SK-N-SH (cell line): Measurements from ENCODE around the gene PEX12. TPM values are rescaled to one million over a fixed set of nuclear protein-coding genes. Genes with fewer than 3 reads are reported as not detected.
"Not testable (repeated sequence)": the region's sequence is repeated elsewhere in the genome, so short reads cannot be mapped to it uniquely, and the experiment has no call there.

ENCODE experiments used
- CTCF ChIA-PET: fragments of 300-600, 350-600 bp; formaldehyde crosslinking; extraction: SDS; loops from one replicate; lab custom pipeline; 2021; lab: Yijun Ruan, JAX
- POLR2A ChIA-PET: fragments of 350-600 bp; sonication (Branson Sonifier 250); formaldehyde crosslinking; extraction: SDS; loops from one replicate; lab custom pipeline; 2020; ENCODE audit warnings: antibody characterized with exemption, inconsistent platforms; lab: Yijun Ruan, JAX
- DNase-seq: peaks from one replicate; pipeline ENCODE4 v3.0.0; 2012
- H2AFZ ChIP-seq: fragments of 200-600 bp; sonication (generic); 2 replicates; pipeline ENCODE4 v1.8.1; 2016; ENCODE audit warnings: antibody characterized with exemption, mild to moderate bottlenecking, low read depth
- H3F3A ChIP-seq: fragments of 200-600 bp; sonication (generic); replicated peaks from 2 replicates; pipeline ENCODE3; 2016; ENCODE audit warnings: antibody characterized with exemption, mild to moderate bottlenecking; ENCODE audit not compliant: insufficient read depth
- H3K27ac ChIP-seq, 2 experiments: fragments of 200-500 bp in 1 of 2; fragments of 200-600 bp in 1 of 2; sonication (Bioruptor generic) in 1 of 2; sonication (generic), shearing (Covaris generic) in 1 of 2; 2 replicates each; pipeline versions ENCODE4 v1.5.1 to v1.6.1; 2014 to 2016; ENCODE audit warnings: low read depth in 2 of 2, inconsistent platforms in 1 of 2, low read length in 1 of 2, mild to moderate bottlenecking in 1 of 2, mixed read lengths in 1 of 2
- H3K27me3 ChIP-seq: fragments of 200-600 bp; sonication (generic), shearing (Covaris generic); 2 replicates; pipeline ENCODE4 v1.6.1; 2016; ENCODE audit warnings: mixed run types; ENCODE audit not compliant: insufficient read depth
- H3K36me3 ChIP-seq, 2 experiments: fragments of 200-500 bp in 1 of 2; fragments of 200-600 bp in 1 of 2; sonication (Bioruptor generic) in 1 of 2; sonication (generic) in 1 of 2; replicated peaks in 1 of 2; 2 replicates each; pipeline versions ENCODE3 to v1.5.1; 2014 to 2016; ENCODE audit warnings: low read length in 1 of 2, mild to moderate bottlenecking in 1 of 2; ENCODE audit not compliant: insufficient read depth in 2 of 2, control insufficient read depth in 1 of 2
- H3K4me1 ChIP-seq, 2 experiments: fragments of 200-500 bp in 1 of 2; fragments of 200-600 bp in 1 of 2; sonication (Bioruptor generic) in 1 of 2; sonication (generic), shearing (Covaris generic) in 1 of 2; 2 replicates each; pipeline versions ENCODE4 v1.5.1 to v1.6.1; 2014 to 2016; ENCODE audit warnings: low read depth in 1 of 2, low read length in 1 of 2, mixed run types in 1 of 2; ENCODE audit not compliant: insufficient read depth in 2 of 2, control insufficient read depth in 1 of 2
- H3K4me2 ChIP-seq: fragments of 200-600 bp; sonication (generic), shearing (Covaris generic); 2 replicates; pipeline ENCODE4 v1.6.1; 2017; ENCODE audit warnings: mixed run types
- H3K4me3 ChIP-seq, 2 experiments: fragments of 200-500 bp in 1 of 2; fragments of 200-600 bp in 1 of 2; sonication (Bioruptor generic) in 1 of 2; sonication (generic), shearing (Covaris generic) in 1 of 2; 2 replicates each; pipeline versions ENCODE4 v1.5.1 to v1.8.1; 2014 to 2016; ENCODE audit warnings: low read depth in 2 of 2, inconsistent platforms in 1 of 2, low read length in 1 of 2, mild to moderate bottlenecking in 1 of 2, mixed read lengths in 1 of 2, moderate library complexity in 1 of 2
- H3K79me2 ChIP-seq: fragments of 200-600 bp; sonication (generic); 2 replicates; pipeline ENCODE4 v1.8.1; 2017; ENCODE audit warnings: mild to moderate bottlenecking; ENCODE audit not compliant: insufficient read depth
- H3K9ac ChIP-seq: fragments of 200-600 bp; sonication (generic); 2 replicates; pipeline ENCODE4 v1.6.1; 2017; ENCODE audit warnings: mixed run types
- H3K9me2 ChIP-seq: fragments of 200-600 bp; sonication (generic); 2 replicates; pipeline ENCODE4 v1.6.1; 2017; ENCODE audit warnings: mixed run types
- H3K9me3 ChIP-seq: fragments of 200-600 bp; sonication (generic); 2 replicates; pipeline ENCODE4 v1.6.1; 2017; ENCODE audit warnings: mixed run types, mild to moderate bottlenecking, moderate library complexity
- H4K20me1 ChIP-seq: fragments of 200-600 bp; sonication (generic); 2 replicates; pipeline ENCODE4 v1.6.1; 2017; ENCODE audit warnings: mild to moderate bottlenecking, mixed run types; ENCODE audit not compliant: insufficient read depth
- ELF1 ChIP-seq: IDR thresholded peaks from 2 replicates; pipeline ENCODE4 v1.4.0; 2012
- EP300 ChIP-seq, 2 experiments: IDR thresholded peaks; 2 replicates each; pipeline versions ENCODE4 v1.4.0 to v1.6.1; 2012; ENCODE audit warnings: borderline replicate concordance in 1 of 2, low read depth in 1 of 2, low read length in 1 of 2
- FOXM1 ChIP-seq: IDR thresholded peaks from 2 replicates; pipeline ENCODE4 v1.4.0; 2012; ENCODE audit warnings: low read depth, mild to moderate bottlenecking
- GABPA ChIP-seq: IDR thresholded peaks from 2 replicates; pipeline ENCODE4 v1.4.0; 2012; ENCODE audit warnings: low read depth, mild to moderate bottlenecking
- POLR2AphosphoS5 ChIP-seq: IDR thresholded peaks from 2 replicates; pipeline ENCODE4 v1.6.1; 2012; ENCODE audit warnings: low read depth, low read length
- RAD21 ChIP-seq: IDR thresholded peaks from 2 replicates; pipeline ENCODE4 v1.6.1; 2012; ENCODE audit warnings: mild to moderate bottlenecking, low read length
- RCOR1 ChIP-seq: fragments of 150-350 bp; IDR thresholded peaks from 2 replicates; pipeline ENCODE4 v1.6.1; 2017; ENCODE audit warnings: antibody characterized with exemption, low read length
- RXRA ChIP-seq: IDR thresholded peaks from 2 replicates; pipeline ENCODE4 v1.4.0; 2012; ENCODE audit warnings: low read depth, mild to moderate bottlenecking, borderline replicate concordance
- SIN3A ChIP-seq: IDR thresholded peaks from 2 replicates; pipeline ENCODE4 v1.6.1; 2012; ENCODE audit warnings: low read depth, mild to moderate bottlenecking, low read length, moderate library complexity, borderline replicate concordance
- TAF1 ChIP-seq: IDR thresholded peaks from 2 replicates; pipeline ENCODE4 v1.6.1; 2012; ENCODE audit warnings: low read depth, mild to moderate bottlenecking, low read length, moderate library complexity, borderline replicate concordance
- TEAD4 ChIP-seq: IDR thresholded peaks from 2 replicates; pipeline ENCODE4 v1.4.0; 2012; ENCODE audit warnings: mild to moderate bottlenecking, borderline replicate concordance; ENCODE audit not compliant: insufficient read depth
- WGBS: methylation state at CpG from one replicate; pipeline ENCODE4 v1.1.6; 2017; ENCODE audit warnings: low lambda C conversion rate; 5-methylcytosine and 5-hydroxymethylcytosine counted together
- polyA plus RNA-seq, 3 experiments: library from polyadenylated mRNA; depleted of rRNA; stranded (reverse); fragments of >200 nt; gene quantifications; 2 replicates each; pipeline ENCODE4 v1.2.3, GENCODE V29; 2012
- TF ChIP-seq, protein P1 (sequence below): IDR thresholded peaks from 2 replicates; pipeline ENCODE4 v1.6.1; 2012; ENCODE audit warnings: mild to moderate bottlenecking, low read depth, low read length, moderate library complexity
- TF ChIP-seq, protein P2 (sequence below): fragments of 150-350 bp; IDR thresholded peaks from 2 replicates; pipeline ENCODE4 v1.6.1; 2016; ENCODE audit warnings: mild to moderate bottlenecking, low read depth, low read length
- TF ChIP-seq, protein P3 (sequence below): IDR thresholded peaks from 2 replicates; pipeline ENCODE4 v1.4.0; 2012; ENCODE audit warnings: low read depth
- TF ChIP-seq, protein P4 (sequence below): fragments of 200-600 bp; sonication (generic); IDR thresholded peaks from 2 replicates; pipeline ENCODE4 v1.6.1; 2017; ENCODE audit warnings: antibody characterized with exemption, mild to moderate bottlenecking, moderate library complexity

Gene PEX12
- polyA plus RNA-seq, 1 of the 3 experiments (the other 2 are of a cell fraction) = 4.3 TPM

DNA sequence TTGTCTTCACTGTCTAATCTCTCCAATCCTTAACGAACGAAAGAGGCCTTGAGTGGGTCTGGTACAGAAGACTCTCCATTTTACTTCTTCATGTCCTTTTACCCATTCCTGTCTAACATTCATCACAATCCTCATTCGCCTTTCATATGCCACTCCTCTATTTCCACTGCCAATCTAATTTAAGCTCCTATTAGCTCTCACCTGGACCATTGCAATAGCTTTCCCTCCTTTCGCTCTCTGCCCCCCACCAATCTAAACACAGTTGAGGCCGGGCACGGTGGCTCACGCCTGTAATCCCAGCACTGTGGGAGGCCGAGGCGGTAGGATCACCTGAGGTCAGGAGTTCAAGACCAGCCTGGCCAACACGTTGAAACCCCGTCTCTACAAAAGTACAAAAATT lies 11.4 kb downstream of the PEX12 start:
- Histone ChIP-seq H3K9ac (no peak overlapping the region), H3K9me2 (no peaks in the 10 kb centered on the region), H3K4me3 (peak overlapping the region; percentile 67 to 82), H3F3A (peaks cover 3% of the 10 kb centered on the region), H2AFZ (peak overlapping the region; percentile 88), H3K27me3 (peaks cover 13% of the 10 kb centered on the region; the same call in 1 of the 2 replicates), H3K9me3 (no peaks in the 10 kb centered on the region), H3K27ac (no peak overlapping the region), H3K79me2 (peaks cover 40% of the 10 kb centered on the region), H3K4me1 (peaks cover 0 to 10% of the 10 kb centered on the region in 2 experiments; a peak in 2 of 4 replicates), H4K20me1 (no peaks in the 10 kb centered on the region), H3K36me3 (no peaks in the 10 kb centered on the region), H3K4me2 (peak overlapping the region; percentile 88)
- ChIA-PET POLR2A (no interaction called here), CTCF (interaction anchor here (0.6 to 1.6 kb wide), 2 partner anchors 28 to 250 kb away, joined by 3 to 4 read pairs; no protein-coding TSS in a partner anchor)
- no peak for DNase-seq
- TF ChIP-seq GABPA = no peak
- TF ChIP-seq, protein P1, sequence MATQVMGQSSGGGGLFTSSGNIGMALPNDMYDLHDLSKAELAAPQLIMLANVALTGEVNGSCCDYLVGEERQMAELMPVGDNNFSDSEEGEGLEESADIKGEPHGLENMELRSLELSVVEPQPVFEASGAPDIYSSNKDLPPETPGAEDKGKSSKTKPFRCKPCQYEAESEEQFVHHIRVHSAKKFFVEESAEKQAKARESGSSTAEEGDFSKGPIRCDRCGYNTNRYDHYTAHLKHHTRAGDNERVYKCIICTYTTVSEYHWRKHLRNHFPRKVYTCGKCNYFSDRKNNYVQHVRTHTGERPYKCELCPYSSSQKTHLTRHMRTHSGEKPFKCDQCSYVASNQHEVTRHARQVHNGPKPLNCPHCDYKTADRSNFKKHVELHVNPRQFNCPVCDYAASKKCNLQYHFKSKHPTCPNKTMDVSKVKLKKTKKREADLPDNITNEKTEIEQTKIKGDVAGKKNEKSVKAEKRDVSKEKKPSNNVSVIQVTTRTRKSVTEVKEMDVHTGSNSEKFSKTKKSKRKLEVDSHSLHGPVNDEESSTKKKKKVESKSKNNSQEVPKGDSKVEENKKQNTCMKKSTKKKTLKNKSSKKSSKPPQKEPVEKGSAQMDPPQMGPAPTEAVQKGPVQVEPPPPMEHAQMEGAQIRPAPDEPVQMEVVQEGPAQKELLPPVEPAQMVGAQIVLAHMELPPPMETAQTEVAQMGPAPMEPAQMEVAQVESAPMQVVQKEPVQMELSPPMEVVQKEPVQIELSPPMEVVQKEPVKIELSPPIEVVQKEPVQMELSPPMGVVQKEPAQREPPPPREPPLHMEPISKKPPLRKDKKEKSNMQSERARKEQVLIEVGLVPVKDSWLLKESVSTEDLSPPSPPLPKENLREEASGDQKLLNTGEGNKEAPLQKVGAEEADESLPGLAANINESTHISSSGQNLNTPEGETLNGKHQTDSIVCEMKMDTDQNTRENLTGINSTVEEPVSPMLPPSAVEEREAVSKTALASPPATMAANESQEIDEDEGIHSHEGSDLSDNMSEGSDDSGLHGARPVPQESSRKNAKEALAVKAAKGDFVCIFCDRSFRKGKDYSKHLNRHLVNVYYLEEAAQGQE = no peak
- no peak for TF ChIP-seq RAD21
- no peak for TF ChIP-seq POLR2AphosphoS5
- no peak for TF ChIP-seq EP300 (IDR thresholded peaks at IDR 0.05; ENCODE audit: borderline replicate concordance in 1 of 2, low read depth in 1 of 2, low read length in 1 of 2)
- 45% methylated on average over 11 of the region's 11 CpGs for WGBS

DNA sequence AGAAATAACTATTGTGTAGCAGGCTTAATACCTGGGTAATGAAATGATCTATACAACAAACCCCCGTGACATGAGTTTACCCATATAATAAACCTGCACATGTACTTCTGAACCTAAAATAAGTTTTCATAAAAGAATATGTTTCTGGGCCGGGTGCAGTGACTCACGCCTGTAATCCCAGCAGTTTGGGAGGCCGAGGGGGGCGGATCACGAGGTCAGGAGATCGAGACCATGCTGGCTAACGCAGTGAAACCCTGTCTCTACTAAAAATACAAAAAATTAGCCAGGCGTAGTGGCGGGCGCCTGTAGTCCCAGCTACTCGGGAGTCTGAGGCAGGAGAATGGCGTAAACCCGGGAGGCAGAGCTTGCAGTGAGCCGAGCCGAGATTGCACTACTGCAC lies 15.2 kb downstream of the PEX12 start:
- H3K9ac ChIP-seq, H3K79me2 ChIP-seq, POLR2A ChIA-PET, H3F3A ChIP-seq, H3K27ac ChIP-seq, H3K9me3 ChIP-seq, H3K4me2 ChIP-seq, H3K36me3 ChIP-seq, H2AFZ ChIP-seq, H3K4me1 ChIP-seq, DNase-seq, H3K9me2 ChIP-seq, H3K4me3 ChIP-seq, H4K20me1 ChIP-seq: not testable (repeated sequence)
- peaks cover 21% of the 10 kb centered on the region; the same call in 1 of the 2 replicates for H3K27me3 ChIP-seq
- 24% methylated on average over 15 of the region's 16 CpGs for WGBS
- CTCF ChIA-PET = interaction anchor here (0.7 to 2.2 kb wide), 2 partner anchors 184 to 230 kb away, joined by 3 to 12 read pairs; no protein-coding TSS in a partner anchor

DNA sequence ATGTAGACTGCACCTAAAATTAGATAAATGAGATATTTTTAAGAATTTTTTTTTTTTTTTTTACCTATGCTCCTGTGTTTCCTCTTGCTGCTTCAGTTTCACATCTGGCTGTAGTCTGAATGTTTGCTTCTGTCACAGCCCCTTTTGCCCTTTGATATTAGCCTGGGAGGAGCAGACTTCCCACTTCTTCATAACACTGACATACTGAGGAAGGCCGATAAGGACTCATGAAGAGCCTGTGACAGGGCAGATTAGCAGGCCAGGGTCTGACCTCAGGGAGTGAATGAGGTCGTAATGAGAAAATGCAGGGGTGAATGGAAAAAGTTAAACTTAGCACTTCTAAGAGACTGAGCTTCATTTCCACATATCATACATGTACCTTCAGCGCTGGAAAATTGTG lies 17.7 kb downstream of the PEX12 start, which contains the start of gene SLFN14:
TSS of gene SLFN14 (minus strand) at position 117 of the 400 bp plus-strand sequence. CDS start 2,757 bp downstream, outside the sequence.
- no peaks in the 10 kb centered on the region for H3K79me2 ChIP-seq
- peaks cover 3% of the 10 kb centered on the region for H3F3A ChIP-seq
- H3K4me3 ChIP-seq = no peak within 1 kb of the TSS
- H3K9ac ChIP-seq = no peak within 1 kb of the TSS
- H3K36me3 ChIP-seq = no peaks in the 10 kb centered on the region
- H2AFZ ChIP-seq = no peak within 1 kb of the TSS
- POLR2A ChIA-PET = no interaction called here
- H3K27me3 ChIP-seq = peaks cover 34% of the 10 kb centered on the region
- 43% methylated on average over 3 of the region's 3 CpGs for WGBS
- no peaks in the 10 kb centered on the region for H3K4me1 ChIP-seq
- H3K4me2 ChIP-seq = no peak within 1 kb of the TSS
- H3K9me3 ChIP-seq = no peaks in the 10 kb centered on the region
- no peaks in the 10 kb centered on the region for H4K20me1 ChIP-seq
- no peak within 1 kb of the TSS for H3K27ac ChIP-seq
- no peak for DNase-seq
- no peaks in the 10 kb centered on the region for H3K9me2 ChIP-seq
- CTCF ChIA-PET = interaction anchor here (1.9 to 2.7 kb wide), 2 partner anchors 21 to 187 kb away, joined by 5 to 10 read pairs; no protein-coding TSS in a partner anchor
- TF ChIP-seq, protein P2, sequence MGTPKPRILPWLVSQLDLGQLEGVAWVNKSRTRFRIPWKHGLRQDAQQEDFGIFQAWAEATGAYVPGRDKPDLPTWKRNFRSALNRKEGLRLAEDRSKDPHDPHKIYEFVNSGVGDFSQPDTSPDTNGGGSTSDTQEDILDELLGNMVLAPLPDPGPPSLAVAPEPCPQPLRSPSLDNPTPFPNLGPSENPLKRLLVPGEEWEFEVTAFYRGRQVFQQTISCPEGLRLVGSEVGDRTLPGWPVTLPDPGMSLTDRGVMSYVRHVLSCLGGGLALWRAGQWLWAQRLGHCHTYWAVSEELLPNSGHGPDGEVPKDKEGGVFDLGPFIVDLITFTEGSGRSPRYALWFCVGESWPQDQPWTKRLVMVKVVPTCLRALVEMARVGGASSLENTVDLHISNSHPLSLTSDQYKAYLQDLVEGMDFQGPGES = no peak
- TF ChIP-seq TAF1 = no peak
- TF ChIP-seq TEAD4 = no peak
- no peak for TF ChIP-seq RXRA
- no peak for TF ChIP-seq FOXM1
- TF ChIP-seq, protein P3, sequence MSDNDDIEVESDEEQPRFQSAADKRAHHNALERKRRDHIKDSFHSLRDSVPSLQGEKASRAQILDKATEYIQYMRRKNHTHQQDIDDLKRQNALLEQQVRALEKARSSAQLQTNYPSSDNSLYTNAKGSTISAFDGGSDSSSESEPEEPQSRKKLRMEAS = no peak
- TF ChIP-seq EP300 (IDR thresholded peaks at IDR 0.05; ENCODE audit: borderline replicate concordance in 1 of 2, low read depth in 1 of 2, low read length in 1 of 2) = no peak
- no peak for TF ChIP-seq ELF1
- TF ChIP-seq, protein P4, sequence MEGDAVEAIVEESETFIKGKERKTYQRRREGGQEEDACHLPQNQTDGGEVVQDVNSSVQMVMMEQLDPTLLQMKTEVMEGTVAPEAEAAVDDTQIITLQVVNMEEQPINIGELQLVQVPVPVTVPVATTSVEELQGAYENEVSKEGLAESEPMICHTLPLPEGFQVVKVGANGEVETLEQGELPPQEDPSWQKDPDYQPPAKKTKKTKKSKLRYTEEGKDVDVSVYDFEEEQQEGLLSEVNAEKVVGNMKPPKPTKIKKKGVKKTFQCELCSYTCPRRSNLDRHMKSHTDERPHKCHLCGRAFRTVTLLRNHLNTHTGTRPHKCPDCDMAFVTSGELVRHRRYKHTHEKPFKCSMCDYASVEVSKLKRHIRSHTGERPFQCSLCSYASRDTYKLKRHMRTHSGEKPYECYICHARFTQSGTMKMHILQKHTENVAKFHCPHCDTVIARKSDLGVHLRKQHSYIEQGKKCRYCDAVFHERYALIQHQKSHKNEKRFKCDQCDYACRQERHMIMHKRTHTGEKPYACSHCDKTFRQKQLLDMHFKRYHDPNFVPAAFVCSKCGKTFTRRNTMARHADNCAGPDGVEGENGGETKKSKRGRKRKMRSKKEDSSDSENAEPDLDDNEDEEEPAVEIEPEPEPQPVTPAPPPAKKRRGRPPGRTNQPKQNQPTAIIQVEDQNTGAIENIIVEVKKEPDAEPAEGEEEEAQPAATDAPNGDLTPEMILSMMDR = no peak
- no peak for TF ChIP-seq RCOR1
- TF ChIP-seq SIN3A = no peak
